HG02759 (cell line): ENCODE measurements around the gene PIEZO2.

ENCODE experiments used
- ATAC-seq: cut with Tn5 transposase; IDR thresholded peaks from one replicate; pipeline ENCODE4 v1.9.1; 2021; ENCODE audit warnings: mild to moderate bottlenecking, moderate library complexity; ENCODE audit not compliant: unreplicated experiment

The PIEZO2 gene

GRCh38 chr18:11034884-11035283 lies 114.5 kb downstream of the PIEZO2 start:
- no peak for ATAC-seq

- no peak for ATAC-seq
Measured at GRCh38 chr18:11033503-11033902, 115.9 kb downstream of the PIEZO2 start.

DNA sequence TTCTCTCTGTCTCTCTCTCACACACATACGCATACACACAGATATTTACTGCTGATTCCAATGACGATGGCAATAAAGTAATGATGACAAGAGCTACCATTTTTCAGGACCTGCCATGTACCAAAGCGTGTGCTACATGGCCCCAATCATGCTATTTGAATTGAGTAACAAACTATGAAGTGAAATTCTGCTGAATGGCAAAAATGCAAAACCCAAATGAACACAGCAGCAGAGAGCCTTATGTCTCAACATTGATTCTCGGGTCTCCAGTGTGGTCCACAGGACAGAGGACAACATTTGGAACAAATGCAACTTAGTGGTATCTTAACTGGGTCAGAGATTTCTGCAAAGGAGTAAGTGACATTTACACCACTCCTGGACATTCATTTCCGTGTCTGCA lies 117.4 kb downstream of the PIEZO2 start:
- no peak for ATAC-seq

DNA sequence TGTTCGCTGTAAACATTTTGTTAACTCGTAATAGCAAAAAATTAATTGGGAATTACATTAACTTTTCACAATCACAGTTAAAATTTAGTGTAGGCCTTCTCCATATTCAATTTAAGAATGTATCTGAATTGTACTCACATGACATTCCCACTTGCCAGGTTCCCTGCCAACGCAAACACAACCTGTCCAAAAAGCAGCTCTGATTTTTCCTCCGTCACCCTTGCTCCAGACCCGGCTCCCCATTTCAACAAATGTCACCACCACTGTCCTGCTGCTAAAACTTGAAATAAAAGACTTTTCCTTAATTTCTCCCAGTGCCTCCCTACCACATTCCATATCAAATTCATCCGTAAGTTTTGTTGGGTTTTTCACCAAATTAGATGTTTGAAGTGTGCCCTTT lies 120.3 kb downstream of the PIEZO2 start:
- ATAC-seq: no peak

DNA sequence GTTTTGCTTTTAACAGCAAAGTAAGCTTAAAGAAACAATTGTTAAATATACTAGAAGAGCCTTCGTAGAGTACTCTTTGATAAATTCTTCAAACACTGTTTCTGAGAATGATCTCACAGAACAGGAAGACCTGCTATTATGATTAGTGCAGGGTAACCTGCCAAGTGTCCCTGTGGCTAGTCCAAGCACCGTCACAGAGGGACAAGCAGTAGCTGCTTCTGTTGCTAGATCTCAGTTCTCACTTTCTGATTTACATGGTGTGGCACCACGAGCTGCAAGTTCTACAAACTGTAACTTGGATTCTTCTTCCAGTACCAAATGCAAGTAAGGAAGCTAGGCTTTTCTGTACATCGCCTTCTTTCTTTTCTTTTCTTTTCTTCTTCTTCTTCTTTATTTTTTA lies 121.5 kb downstream of the PIEZO2 start:
- no peak for ATAC-seq

- ATAC-seq: no peak
Measured at GRCh38 chr18:11025671-11026070, 123.7 kb downstream of the PIEZO2 start.

DNA sequence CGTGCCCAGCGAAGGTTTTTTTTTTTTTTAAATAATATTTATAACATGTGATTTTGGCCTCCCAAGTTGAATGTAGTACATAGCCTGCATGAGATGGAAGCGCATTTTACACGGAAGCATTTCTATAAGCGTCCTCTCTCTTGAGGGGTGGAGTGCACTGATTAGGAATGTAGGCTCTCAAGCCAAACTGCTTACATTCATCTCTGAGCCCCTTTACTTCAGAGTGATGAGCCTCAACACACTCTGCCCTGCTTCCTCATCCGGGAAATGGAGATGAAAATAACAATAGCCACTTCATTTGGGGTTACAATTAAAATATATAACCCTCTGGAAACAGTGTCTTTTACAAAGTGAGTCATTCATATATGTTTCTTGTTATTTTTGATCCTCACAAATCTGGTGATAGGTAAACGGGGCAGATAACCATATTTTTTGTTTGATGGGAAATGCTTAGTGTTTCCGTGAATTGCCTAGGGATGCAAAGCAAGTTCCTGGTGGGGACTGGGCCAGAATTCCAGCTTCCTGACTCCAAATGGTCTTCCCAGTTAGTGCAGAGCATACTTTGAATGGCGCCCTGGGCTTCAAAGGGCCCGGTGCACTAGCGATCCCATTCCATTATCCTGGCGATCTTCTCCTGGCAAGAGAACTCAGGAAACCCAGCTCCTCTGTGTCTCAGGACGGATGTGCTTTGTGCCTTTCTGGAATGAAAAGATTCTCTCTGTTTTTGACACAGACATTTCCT lies 124.3 kb downstream of the PIEZO2 start:
- ATAC-seq: no peak

- ATAC-seq: no peak
Measured at GRCh38 chr18:11021477-11021876, 127.9 kb downstream of the PIEZO2 start.

DNA sequence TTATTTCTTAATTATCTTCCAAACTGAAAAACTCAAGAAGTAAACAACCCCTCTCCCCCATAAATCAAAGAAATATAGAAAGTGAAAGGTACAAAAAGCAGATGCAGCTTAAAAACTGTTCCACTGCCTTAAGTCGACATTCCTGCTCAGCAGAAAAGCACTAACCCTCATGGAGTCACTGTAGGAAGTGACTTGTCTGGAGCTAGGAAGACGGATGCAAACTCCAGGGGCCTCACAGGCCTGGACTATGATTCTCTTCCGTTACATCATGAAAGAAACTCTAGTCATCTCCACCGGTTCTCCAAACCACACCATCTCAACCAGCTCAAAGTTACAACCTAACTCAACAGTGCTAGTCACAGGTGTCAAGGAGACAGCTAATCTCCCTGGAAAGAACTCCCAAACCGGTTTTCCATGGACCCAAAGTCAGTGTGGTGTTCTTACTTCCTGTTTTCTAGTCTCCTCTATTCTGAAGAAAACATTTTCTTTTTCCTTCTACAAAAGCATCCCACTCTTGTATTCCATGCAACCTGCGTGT lies 128.4 kb downstream of the PIEZO2 start:
- ATAC-seq: no peak

DNA sequence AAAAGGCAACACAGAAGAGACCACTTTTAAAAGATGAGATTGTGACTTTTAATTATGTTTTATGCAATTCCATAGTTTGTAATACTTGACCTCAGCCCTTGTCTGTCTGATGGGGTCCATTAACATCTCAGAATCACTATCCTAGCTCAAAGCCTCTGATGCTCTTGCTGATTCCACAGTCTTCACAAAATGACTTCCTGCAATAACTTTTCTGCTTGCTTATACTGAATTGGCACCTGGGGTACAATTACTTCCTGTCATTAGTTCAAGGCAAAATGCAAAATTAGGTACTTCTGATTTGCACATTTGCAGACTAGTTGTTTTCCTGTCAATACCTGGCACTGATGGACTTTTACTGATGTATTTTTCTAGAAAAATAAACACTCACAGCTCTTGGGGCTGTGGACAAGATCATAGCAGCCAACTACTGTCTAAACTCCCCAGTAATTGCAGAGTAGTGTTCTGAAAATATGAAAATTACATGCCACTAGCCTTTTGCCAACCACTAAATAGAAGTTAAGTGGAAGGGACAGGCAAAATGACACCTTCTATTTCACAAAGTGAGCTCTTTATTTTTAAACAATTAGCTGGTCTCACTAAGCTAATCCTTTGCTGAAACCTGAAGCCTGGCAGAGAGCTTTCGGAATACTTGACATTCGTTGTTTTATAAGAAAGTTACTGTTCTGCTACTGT lies 129.1 kb downstream of the PIEZO2 start:
- ATAC-seq: no peak

DNA sequence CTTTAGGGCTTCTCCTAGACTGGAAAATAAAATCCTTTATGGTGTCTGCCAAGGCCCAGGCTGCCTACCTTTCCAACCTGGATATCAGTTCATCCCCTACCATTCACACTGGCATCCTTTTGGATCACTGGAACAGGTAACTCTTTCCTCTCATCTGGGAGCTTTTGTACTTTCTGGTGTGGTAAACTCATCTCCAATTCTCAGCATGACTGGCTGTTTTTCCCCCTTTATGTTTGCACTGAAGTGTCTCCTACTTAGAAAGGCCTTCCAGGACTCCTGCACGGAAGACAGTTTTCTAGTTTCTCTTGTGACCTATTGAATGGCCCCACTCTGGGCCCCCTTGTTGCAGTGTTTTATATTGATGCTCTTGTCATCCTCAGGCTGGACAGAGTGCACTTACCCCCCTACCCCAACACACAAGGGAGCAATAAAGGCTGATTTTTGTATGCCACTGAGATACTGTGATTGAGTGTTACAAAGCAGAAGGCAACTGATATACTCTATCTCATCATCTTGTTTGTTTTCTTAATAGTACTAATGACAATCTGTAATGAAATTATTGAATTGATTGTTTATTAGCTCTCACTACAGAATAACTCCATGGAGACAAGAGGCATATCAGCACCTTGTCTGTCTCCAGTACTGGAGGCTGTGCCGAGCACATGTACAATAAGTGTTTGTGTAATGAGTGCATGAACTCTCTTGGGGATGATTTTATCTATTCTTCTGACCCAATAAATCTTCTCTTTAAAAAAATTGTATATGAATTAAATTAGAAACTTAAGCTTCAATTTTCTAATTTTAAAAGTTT lies 129.9 kb downstream of the PIEZO2 start:
- no peak for ATAC-seq

GRCh38 chr18:11009869-11010268 lies 139.5 kb downstream of the PIEZO2 start:
- no peak for ATAC-seq

GRCh38 chr18:11009147-11009546 lies 140.2 kb downstream of the PIEZO2 start:
- no peak for ATAC-seq

DNA sequence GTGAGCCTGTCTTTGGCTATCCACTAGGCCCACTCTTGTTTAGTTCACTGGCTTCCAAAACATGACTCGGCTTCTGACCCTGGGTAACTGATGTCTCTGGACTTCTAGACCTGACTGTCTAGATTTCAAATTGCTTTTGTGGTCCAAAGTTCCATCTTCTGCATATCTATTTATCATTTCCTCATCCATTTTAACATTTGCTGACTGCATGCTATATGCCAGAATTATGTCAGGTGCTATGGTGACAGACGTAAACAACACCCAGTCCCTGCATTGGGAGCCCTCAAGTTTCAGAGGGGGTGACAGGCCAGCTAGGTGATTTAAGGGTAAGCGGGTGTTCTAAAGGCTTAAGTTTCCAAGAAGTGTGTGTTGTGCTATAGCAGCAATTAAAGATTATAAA lies 140.9 kb downstream of the PIEZO2 start:
- ATAC-seq: no peak

GRCh38 chr18:11005528-11005927 lies 143.8 kb downstream of the PIEZO2 start:
- ATAC-seq: no peak

GRCh38 chr18:11004951-11005350 lies 144.4 kb downstream of the PIEZO2 start:
- no peak for ATAC-seq

GRCh38 chr18:11004294-11004693 lies 145.1 kb downstream of the PIEZO2 start:
- no peak for ATAC-seq

DNA sequence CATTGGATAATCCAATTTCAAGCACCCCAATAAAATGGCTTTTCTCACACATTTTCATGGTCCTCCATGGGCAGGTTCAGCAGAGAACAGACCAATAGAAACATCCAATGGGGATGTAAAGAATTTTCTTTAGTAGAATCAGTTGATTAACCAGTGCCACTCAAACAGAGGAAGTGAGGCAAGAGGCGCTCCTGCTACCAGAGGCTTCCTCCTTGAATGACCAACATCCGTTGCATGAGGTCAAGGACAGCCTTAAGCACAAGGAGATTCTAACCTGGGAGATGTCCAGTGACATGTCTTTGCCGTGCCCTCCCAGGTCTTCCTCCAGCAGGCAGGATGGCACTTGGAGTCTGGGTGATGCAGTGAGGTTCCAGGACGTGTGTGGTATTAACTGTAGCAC lies 146.6 kb downstream of the PIEZO2 start:
- no peak for ATAC-seq

GRCh38 chr18:11002277-11002676 lies 147.1 kb downstream of the PIEZO2 start:
- no peak for ATAC-seq

- no peak for ATAC-seq
Measured at GRCh38 chr18:11000071-11000470, 149.3 kb downstream of the PIEZO2 start.

DNA sequence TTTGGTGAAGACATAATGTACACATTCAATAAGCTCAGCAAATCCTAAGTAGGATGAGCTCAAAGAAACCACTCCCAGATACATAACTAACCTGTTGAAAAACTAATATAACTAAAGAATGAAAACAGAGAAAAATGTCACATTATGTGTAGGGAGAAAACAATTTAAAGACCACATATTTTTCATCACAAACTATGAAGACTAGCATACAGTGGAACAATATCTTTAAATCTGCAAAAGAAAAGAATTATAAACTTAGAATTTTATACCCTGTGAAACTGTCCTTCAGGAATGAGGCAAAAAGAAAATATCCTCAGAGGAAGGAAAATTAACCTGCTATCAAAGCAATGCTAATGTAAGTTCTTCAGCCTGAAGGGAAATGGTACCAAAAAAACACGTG lies 151.5 kb downstream of the PIEZO2 start:
- no peak for ATAC-seq

DNA sequence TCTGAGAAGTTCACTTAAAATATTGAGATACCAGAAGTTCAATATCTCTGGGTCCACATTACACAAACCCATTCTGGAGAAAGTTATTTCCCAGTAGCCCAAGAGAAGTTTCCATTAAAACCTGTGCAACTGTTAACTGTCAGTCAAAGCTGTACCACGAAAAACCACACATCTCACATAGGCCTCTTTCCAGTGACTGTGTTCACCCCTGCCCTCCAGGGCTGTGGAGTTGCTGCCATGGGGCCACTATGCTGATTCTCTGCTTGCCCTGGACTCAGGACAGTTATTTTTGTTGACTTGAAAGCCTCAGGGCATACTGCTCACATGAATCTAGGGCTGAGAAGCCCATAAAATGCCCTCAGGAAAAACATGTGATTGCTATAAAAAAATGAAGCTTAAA lies 153.8 kb downstream of the PIEZO2 start:
- no peak for ATAC-seq
